B cell (primary cell): ENCODE data around the gene CDC14A.

Experiments
- EZH2 ChIP-seq: IDR thresholded peaks from 2 replicates; pipeline ENCODE4 v1.6.1; 2012; ENCODE audit warnings: borderline replicate concordance, low read depth, mild to moderate bottlenecking, moderate library complexity, low read length; ENCODE audit not compliant: insufficient read depth, poor library complexity, severe bottlenecking
- TF ChIP-seq, protein P1 (sequence below): fragments of 200-600 bp; IDR thresholded peaks from one replicate; pipeline ENCODE4 v1.8.0; 2022; ENCODE audit warnings: antibody characterized with exemption, mild to moderate bottlenecking

DNA sequence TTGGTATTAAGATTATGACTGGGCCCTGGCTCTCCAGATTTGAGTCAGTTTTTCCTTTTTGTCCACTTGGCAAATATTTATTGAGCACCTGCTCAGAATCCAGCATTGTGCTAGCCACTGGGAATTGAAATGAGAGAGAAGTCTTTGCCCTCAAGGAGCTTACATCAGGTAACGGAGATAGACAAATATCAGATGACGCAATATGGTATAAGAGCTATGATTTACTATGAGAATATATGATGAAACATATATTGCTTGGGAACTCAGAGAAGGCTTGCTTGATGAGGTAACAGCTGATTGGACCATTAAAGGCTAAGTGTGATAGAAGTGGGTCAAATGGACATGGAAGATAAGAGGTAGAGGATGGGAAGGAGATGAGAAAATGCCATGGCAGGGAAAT lies 144.6 kb downstream of the CDC14A start:
- no peak for TF ChIP-seq EZH2
- TF ChIP-seq, protein P1, sequence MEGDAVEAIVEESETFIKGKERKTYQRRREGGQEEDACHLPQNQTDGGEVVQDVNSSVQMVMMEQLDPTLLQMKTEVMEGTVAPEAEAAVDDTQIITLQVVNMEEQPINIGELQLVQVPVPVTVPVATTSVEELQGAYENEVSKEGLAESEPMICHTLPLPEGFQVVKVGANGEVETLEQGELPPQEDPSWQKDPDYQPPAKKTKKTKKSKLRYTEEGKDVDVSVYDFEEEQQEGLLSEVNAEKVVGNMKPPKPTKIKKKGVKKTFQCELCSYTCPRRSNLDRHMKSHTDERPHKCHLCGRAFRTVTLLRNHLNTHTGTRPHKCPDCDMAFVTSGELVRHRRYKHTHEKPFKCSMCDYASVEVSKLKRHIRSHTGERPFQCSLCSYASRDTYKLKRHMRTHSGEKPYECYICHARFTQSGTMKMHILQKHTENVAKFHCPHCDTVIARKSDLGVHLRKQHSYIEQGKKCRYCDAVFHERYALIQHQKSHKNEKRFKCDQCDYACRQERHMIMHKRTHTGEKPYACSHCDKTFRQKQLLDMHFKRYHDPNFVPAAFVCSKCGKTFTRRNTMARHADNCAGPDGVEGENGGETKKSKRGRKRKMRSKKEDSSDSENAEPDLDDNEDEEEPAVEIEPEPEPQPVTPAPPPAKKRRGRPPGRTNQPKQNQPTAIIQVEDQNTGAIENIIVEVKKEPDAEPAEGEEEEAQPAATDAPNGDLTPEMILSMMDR = no peak
